Measurements from ENCODE around the gene SAMHD1. TPM values are rescaled to one million over a fixed set of nuclear protein-coding genes. Genes with fewer than 3 reads are reported as not detected.

SAMHD1 gene
- total and polyA plus RNA-seq, 2 of the 13 experiments (the other 11 are each of a cell fraction or from before 2014, with no cell fraction given): 16.9 to 43.5 TPM

DNA sequence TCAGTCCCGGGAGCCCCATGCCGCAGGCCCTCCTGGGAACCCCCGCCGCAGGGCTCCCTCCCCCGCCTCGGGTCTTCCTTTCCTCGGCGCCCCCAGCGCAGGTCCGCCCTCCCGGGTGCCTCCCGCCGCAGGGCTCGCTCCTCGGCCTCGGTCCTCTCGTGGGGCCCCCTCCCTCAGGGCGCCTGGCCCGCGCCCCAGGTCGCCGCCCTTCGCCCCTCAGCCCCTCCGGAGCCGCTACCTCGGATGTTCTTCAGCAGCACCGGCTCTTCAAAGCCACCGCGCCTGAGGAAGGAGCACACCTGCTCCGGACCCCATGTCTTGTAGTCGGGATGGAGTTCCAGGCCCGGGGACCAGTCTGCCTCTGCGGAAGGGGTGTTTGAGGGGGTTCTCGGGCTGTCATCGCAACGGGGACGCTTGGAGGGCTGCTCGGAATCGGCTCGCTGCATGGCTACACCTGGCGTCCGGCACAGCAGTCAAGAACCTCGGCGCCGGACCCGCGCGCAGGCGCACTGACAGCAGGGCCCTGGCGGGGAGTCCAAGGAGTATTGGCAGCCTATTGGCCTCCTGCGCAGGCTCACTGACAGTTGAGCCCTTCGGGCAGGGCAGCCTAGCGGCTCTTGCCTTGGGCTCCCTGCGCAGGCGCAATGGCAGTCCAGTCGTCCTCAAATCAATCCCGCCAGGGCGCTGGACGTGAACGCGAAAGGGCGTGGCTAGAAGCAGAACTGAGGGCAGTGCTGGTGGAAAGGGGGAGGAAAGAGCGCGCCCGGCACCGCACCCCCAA is at the start of gene SAMHD1 (continued):
- TF ChIP-seq, protein P1, sequence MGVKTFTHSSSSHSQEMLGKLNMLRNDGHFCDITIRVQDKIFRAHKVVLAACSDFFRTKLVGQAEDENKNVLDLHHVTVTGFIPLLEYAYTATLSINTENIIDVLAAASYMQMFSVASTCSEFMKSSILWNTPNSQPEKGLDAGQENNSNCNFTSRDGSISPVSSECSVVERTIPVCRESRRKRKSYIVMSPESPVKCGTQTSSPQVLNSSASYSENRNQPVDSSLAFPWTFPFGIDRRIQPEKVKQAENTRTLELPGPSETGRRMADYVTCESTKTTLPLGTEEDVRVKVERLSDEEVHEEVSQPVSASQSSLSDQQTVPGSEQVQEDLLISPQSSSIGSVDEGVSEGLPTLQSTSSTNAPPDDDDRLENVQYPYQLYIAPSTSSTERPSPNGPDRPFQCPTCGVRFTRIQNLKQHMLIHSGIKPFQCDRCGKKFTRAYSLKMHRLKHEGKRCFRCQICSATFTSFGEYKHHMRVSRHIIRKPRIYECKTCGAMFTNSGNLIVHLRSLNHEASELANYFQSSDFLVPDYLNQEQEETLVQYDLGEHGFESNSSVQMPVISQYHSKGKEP (CRISPR knock-in tag; IDR thresholded peaks at IDR 0.05): no peak
- TF ChIP-seq SMAD3 (CRISPR knock-in tag; IDR thresholded peaks at IDR 0.05) (peak; percentile 25; the same call in 1 of the 2 replicates), GLI4 (CRISPR knock-in tag; IDR thresholded peaks at IDR 0.05; ENCODE audit: borderline replicate concordance) (peak; percentile 90), ZNF83 (CRISPR knock-in tag; IDR thresholded peaks at IDR 0.05; ENCODE audit: borderline replicate concordance) (peak; percentile 76; the same call in 1 of the 2 replicates), TSC22D2 (CRISPR knock-in tag; IDR thresholded peaks at IDR 0.05; ENCODE audit: borderline replicate concordance) (no peak), ARNT (IDR thresholded peaks at IDR 0.05) (no peak), MED1 (CRISPR knock-in tag; IDR thresholded peaks at IDR 0.05) (peak; percentile 57; the same call in 1 of the 2 replicates), ZKSCAN5 (CRISPR knock-in tag; IDR thresholded peaks at IDR 0.05) (peak; percentile 34; the same call in 1 of the 2 replicates), ZNF333 (CRISPR knock-in tag; IDR thresholded peaks at IDR 0.05; ENCODE audit: borderline replicate concordance) (0 out of 2 replicates have a peak, but pooled peaks have one; percentile 57), HNRNPK (IDR thresholded peaks at IDR 0.05; ENCODE audit: low read depth, low read length, poor library complexity, severe bottlenecking) (peak; percentile 58), ZMYM4 (CRISPR knock-in tag; IDR thresholded peaks at IDR 0.05) (peak; percentile 71)
- TF ChIP-seq, protein P2, sequence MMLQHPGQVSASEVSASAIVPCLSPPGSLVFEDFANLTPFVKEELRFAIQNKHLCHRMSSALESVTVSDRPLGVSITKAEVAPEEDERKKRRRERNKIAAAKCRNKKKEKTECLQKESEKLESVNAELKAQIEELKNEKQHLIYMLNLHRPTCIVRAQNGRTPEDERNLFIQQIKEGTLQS (CRISPR knock-in tag; IDR thresholded peaks at IDR 0.05): peak; percentile 38; the same call in 1 of the 2 replicates
- TF ChIP-seq, protein P3, sequence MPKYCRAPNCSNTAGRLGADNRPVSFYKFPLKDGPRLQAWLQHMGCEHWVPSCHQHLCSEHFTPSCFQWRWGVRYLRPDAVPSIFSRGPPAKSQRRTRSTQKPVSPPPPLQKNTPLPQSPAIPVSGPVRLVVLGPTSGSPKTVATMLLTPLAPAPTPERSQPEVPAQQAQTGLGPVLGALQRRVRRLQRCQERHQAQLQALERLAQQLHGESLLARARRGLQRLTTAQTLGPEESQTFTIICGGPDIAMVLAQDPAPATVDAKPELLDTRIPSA (CRISPR knock-in tag; IDR thresholded peaks at IDR 0.05; ENCODE audit: borderline replicate concordance): no peak
- TF ChIP-seq, protein P4, sequence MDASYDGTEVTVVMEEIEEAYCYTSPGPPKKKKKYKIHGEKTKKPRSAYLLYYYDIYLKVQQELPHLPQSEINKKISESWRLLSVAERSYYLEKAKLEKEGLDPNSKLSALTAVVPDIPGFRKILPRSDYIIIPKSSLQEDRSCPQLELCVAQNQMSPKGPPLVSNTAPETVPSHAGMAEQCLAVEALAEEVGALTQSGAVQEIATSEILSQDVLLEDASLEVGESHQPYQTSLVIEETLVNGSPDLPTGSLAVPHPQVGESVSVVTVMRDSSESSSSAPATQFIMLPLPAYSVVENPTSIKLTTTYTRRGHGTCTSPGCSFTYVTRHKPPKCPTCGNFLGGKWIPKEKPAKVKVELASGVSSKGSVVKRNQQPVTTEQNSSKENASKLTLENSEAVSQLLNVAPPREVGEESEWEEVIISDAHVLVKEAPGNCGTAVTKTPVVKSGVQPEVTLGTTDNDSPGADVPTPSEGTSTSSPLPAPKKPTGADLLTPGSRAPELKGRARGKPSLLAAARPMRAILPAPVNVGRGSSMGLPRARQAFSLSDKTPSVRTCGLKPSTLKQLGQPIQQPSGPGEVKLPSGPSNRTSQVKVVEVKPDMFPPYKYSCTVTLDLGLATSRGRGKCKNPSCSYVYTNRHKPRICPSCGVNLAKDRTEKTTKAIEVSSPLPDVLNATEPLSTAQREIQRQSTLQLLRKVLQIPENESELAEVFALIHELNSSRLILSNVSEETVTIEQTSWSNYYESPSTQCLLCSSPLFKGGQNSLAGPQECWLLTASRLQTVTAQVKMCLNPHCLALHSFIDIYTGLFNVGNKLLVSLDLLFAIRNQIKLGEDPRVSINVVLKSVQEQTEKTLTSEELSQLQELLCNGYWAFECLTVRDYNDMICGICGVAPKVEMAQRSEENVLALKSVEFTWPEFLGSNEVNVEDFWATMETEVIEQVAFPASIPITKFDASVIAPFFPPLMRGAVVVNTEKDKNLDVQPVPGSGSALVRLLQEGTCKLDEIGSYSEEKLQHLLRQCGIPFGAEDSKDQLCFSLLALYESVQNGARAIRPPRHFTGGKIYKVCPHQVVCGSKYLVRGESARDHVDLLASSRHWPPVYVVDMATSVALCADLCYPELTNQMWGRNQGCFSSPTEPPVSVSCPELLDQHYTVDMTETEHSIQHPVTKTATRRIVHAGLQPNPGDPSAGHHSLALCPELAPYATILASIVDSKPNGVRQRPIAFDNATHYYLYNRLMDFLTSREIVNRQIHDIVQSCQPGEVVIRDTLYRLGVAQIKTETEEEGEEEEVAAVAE (CRISPR knock-in tag; IDR thresholded peaks at IDR 0.05; ENCODE audit: borderline replicate concordance): peak; percentile 84
- TF ChIP-seq, protein P5, sequence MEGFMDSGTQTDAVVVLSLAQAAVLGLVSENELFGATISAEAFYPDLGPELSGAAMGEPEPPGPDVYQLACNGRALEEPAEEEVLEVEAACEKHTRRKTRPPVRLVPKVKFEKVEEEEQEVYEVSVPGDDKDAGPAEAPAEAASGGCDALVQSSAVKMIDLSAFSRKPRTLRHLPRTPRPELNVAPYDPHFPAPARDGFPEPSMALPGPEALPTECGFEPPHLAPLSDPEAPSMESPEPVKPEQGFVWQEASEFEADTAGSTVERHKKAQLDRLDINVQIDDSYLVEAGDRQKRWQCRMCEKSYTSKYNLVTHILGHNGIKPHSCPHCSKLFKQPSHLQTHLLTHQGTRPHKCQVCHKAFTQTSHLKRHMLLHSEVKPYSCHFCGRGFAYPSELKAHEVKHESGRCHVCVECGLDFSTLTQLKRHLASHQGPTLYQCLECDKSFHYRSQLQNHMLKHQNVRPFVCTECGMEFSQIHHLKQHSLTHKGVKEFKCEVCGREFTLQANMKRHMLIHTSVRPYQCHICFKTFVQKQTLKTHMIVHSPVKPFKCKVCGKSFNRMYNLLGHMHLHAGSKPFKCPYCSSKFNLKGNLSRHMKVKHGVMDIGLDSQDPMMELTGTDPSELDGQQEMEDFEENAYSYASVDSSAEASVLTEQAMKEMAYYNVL (CRISPR knock-in tag; IDR thresholded peaks at IDR 0.05; ENCODE audit: borderline replicate concordance): peak; percentile 38
